IMR-90 (cell line): Measurements from ENCODE around the gene CDKN1C.

Source experiments
- RAD21 ChIP-seq: IDR thresholded peaks from 2 replicates; pipeline ENCODE4 v1.6.1; 2012; ENCODE audit warnings: low read length, improper control_type of control experiment
- TF ChIP-seq, protein P1 (sequence below): fragments of 150-350 bp; IDR thresholded peaks from 2 replicates; pipeline ENCODE4 v1.6.1; 2017; ENCODE audit warnings: mild to moderate bottlenecking, antibody characterized with exemption, low read length, low read depth

DNA sequence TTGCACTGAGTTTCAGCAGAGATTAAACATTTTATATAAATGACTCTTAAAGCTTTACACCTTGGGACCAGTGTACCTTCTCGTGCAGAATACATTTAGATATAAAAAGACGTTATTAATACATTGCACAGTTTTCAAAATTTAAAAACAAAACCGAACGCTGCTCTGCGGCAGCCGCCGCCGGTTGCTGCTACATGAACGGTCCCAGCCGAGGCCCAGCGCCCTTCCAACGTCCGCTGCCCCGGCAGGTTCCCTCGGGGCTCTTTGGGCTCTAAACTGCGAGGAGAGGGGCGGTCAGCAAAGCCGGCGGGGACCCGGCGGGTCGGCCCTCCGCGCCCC lies 2.0 kb downstream of the CDKN1C start:
- TF ChIP-seq, protein P1, sequence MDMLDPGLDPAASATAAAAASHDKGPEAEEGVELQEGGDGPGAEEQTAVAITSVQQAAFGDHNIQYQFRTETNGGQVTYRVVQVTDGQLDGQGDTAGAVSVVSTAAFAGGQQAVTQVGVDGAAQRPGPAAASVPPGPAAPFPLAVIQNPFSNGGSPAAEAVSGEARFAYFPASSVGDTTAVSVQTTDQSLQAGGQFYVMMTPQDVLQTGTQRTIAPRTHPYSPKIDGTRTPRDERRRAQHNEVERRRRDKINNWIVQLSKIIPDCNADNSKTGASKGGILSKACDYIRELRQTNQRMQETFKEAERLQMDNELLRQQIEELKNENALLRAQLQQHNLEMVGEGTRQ = no peak
- TF ChIP-seq RAD21 = no peak
